NCI-H774 (cell line): ENCODE measurements around the gene OR56B1.
"Not testable (repeated sequence)": the region's sequence is repeated elsewhere in the genome, so short reads cannot be mapped to it uniquely, and the experiment has no call there.

Experiments
- DNase-seq: peaks from one replicate; lab custom pipeline; 2025; lab: John Stamatoyannopoulos, UW

Gene OR56B1, protein sequence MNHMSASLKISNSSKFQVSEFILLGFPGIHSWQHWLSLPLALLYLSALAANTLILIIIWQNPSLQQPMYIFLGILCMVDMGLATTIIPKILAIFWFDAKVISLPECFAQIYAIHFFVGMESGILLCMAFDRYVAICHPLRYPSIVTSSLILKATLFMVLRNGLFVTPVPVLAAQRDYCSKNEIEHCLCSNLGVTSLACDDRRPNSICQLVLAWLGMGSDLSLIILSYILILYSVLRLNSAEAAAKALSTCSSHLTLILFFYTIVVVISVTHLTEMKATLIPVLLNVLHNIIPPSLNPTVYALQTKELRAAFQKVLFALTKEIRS

DNA sequence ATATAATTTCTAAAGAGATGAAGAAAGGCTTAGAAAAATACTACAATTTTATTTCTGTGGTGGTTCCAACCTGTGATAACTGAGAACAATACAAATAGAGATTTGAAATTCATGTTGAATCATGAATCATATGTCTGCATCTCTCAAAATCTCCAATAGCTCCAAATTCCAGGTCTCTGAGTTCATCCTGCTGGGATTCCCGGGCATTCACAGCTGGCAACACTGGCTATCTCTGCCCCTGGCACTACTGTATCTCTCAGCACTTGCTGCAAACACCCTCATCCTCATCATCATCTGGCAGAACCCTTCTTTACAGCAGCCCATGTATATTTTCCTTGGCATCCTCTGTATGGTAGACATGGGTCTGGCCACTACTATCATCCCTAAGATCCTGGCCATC, at the start of gene OR56B1:
OR56B1 (plus strand) TSS at position 53 of the 400 bp plus-strand sequence; CDS start at position 122, 69 bp downstream.
- DNase-seq, result no peak

DNA sequence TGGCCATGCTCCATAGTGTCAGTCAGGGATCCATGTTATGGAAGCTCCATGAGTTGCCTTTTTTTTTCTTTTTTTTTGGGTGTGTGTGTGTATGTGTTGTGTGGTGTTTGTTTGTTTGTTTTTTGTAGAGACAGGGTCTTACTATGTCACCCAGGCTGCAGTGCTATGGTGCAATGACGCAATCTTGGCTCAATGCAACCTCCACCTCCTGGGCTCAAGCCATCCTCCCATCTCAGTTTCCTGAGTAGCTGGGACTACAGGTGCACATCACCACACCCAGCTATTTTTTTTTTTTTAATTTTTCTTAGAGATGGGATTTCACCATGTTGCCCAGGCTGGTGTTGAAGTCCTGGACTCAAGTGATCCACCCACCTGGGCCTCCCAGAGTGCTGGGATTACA, 47.8 kb upstream of the OR56B1 start:
- no peak for DNase-seq

DNA sequence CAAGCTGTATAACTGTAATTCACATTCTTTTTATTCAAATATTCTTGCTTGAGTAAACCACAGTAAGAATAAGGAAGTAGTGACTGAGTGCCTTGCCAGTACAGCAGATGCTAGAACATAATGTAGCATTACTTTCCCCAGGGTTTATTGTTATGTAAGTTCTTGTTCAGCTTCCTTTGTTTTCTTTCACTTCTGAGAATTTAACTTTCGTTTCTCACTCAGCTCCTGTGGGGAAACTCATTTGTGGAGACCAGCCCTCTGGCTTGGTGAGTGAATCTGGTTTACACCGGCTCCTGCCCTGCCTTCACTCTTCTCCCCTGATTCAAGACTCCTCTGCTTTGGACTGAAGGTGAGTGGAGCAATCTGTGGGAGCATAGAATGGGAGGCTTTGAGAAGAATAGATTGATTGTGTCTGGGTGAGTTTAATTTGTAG, 46.7 kb upstream of the OR56B1 start, which contains the start of gene TRIM22:
TRIM22 (plus strand) TSS at position 240 of the 433 bp plus-strand sequence. CDS start 6,443 bp downstream, outside the sequence.
- DNase-seq, result no peak

GRCh38 chr11:5690216-5690615, 46.0 kb upstream of the OR56B1 start:
- no peak for DNase-seq

- DNase-seq, result no peak
Observed at GRCh38 chr11:5690736-5691135, 45.5 kb upstream of the OR56B1 start.

DNA sequence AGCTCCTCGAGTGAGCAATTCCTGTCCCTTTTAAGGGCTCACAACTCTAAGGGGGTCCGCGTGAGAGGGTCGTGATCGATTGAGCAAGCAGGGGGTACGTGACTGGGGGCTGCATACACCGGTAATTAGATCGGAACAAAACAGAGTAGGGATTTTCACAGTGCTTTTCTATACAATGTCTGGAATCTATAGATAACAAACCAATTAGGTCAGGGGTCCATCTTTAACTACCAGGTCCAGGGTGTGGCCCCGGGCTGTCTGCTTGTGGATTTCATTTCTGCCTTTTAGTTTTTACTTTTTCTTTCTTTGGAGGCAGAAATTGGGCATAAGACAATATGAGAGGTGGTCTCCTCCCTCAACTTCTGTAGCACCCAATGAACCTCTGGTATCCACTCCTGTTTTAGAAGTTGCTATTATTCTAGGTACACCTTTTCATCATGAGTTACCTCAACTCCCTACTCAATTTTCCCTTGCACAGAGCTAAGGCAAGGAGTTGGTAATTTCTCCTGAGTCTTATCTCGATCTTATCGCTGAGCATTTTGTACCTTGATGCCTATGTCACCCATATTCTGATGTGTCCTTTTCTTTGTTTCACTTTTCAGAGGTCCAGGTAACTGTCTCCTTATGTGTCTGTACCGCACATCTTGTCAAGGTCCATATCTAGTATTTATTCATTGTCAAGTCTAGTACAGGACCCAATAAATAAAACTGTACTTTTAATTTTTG, 44.8 kb upstream of the OR56B1 start:
- DNase-seq, result not testable (repeated sequence)

- no peak for DNase-seq
Observed at GRCh38 chr11:5691964-5692361, 44.3 kb upstream of the OR56B1 start.

- no peak for DNase-seq
Observed at GRCh38 chr11:5694642-5695041, 41.6 kb upstream of the OR56B1 start.

DNA sequence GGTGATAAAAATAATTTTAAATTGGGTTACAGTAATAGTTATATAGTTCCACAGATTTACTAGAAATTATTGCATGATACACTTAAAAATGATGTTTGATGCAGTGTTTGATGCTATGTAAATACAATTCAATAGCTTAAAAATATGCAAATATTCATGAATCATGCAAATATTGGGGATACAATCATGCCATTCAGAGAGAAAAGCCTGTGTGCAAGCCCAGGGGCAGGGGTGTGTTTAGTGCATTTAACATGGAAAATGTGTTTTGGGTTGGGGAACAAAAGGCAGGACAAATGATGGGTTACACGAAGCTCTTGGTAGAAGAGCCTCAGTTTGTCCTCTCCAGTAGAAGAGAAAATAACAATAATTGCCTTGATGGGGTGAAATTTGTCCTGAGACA, 40.7 kb upstream of the OR56B1 start:
- DNase-seq, result no peak

- DNase-seq, result no peak
Observed at GRCh38 chr11:5696210-5696609, 40.0 kb upstream of the OR56B1 start.

- DNase-seq, result no peak
Observed at GRCh38 chr11:5698281-5698680, 38.0 kb upstream of the OR56B1 start.

GRCh38 chr11:5700421-5701054, 35.7 kb upstream of the OR56B1 start:
- DNase-seq, result no peak

DNA sequence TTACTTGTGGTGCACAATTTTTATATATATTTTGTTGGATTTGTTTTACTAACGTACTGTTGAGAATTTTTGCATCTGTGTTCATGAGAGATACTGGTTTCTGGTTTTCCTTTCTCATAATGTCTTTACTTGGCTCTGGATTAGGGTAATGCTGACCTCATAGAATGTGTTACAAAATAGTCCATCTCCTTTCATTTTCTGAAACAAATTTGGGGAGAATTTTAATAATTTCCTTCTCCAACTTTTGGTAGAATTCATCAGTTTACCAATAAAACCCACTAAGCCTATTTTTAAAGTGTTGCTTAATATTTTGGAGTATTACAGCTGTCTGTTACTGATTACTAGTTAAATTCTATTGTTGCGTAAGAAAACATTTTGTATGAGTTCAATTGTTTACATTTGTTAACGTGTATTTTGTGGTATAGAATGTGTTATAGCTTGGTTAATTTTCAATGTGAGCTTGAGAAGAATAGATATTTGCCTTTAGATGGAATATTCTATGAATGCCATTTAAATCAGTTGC, 35.1 kb upstream of the OR56B1 start:
- no peak for DNase-seq

GRCh38 chr11:5703741-5704536, 32.3 kb upstream of the OR56B1 start:
- no peak for DNase-seq

GRCh38 chr11:5705688-5706087, 30.6 kb upstream of the OR56B1 start:
- no peak for DNase-seq

DNA sequence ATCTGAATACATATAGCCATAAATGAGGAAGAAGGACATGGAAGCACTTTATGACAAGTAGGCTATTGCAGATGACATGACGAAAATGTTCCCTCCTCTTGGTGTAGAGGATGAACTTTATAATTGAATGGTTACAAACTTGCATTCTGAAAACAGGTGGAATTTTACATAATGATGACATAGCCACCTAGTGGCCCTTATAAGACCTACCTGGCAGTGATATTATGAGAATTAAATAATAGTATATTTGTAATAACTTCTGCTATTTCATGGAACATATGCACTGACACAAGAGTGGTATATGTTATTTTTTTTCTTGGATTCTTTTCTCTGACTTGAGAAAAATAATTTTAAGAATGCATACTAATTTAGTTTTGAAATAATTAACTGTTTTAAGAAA, 23.7 kb upstream of the OR56B1 start:
- DNase-seq, result no peak

DNA sequence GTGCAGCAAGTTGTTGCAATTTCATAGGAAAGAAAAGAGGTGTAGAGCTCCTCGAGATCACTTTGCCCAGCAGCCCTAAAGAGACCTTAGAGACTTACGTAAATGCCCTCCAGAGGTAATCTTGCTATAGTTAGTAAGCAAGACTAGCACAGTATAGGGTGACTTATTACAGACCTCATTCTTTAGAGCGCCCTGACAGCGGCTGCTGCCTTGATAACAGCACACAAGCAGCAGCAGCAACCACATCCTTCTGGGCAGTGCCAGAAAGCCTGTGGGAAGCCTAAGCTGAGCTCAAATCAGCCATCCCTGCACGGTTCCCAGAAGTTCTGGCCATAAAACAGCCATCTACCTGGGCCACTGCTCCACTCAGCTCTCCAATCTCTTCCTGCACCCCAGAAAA, 22.6 kb upstream of the OR56B1 start:
- no peak for DNase-seq

GRCh38 chr11:5716518-5716917, 19.7 kb upstream of the OR56B1 start:
- not testable (repeated sequence) for DNase-seq

DNA sequence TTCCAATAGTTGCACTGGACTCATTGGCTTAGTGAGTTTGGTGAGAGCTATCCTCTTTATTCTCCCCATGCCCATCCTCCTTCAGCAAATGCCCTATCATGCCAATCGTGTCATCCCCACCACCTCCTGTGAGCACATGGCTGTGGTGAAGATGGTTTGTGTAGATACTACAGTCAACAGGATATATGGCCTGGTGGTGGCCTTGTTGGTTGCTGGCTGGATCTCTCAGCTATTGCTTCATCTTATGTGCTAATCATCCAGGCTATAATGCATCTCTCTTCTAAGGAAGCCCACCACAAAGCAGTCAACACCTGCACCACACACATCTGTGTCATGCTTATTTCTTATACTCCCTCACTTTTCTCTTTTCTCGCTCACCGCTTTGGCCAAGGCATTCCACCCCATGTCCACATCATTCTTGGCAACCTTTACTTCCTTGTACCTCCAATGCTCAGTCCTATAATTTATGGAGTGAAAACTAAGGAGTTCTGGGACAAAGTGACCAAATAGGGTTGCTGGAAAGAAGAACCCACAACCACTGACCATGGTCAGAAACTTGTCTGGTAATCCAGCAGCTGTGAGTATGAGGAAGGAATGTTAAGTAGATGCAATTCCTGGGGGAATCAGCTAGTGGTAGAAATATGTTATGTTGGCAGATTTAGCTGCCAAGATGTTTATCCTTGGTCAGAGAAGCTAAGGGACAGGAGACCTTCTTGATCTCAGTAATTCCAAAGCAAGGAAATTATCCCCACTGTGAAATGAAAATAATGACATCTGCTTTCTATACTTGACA, 16.3 kb upstream of the OR56B1 start:
- no peak for DNase-seq

DNA sequence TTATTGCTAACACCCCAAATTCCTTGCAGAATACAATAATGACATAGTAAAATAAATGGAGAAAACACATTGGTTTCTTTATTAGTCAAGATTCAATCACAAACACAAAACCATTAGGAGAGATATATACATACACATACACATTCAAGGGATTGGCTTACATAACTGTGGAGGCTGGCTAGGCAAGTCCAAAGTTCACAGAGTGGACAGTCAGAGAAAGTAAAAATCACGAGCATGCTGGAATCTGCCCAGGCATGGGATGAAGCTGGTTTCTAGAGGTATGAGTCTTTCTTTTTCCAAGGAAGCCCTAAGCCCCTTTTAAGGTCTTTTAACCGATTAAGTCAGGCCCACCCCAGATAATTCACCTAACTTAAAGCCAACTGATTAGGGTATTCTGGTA, 13.6 kb upstream of the OR56B1 start:
- DNase-seq, result no peak

- DNase-seq, result no peak
Observed at GRCh38 chr11:5726351-5726750, 9.9 kb upstream of the OR56B1 start.
